AG04450 (cell line): ENCODE data around the gene HMGB3. TPM values are rescaled to one million over a fixed set of nuclear protein-coding genes. Genes with fewer than 3 reads are reported as not detected.
"Not testable (repeated sequence)": the region's sequence is repeated elsewhere in the genome, so short reads cannot be mapped to it uniquely, and the experiment has no call there.

Experiments used
- CTCF ChIA-PET: fragments of 300-600, 350-600 bp; formaldehyde crosslinking; extraction: SDS; loops from one replicate; lab custom pipeline; 2022; ENCODE audit warnings: antibody characterized with exemption, inconsistent platforms; lab: Charles Lee
- POLR2A ChIA-PET: fragments of 350-600 bp; formaldehyde crosslinking; extraction: SDS; loops from one replicate; lab custom pipeline; 2021; ENCODE audit warnings: antibody characterized with exemption, inconsistent platforms; lab: Yijun Ruan, JAX
- DNase-seq: peaks from one replicate; pipeline ENCODE4 v3.0.0-alpha.2; 2011; ENCODE audit warnings: low read depth, low spot score
- H3K27ac ChIP-seq: one replicate; pipeline ENCODE4 v1.5.1; 2012; ENCODE audit warnings: low read depth, low read length, control low read depth
- H3K27me3 ChIP-seq: one replicate; pipeline ENCODE4 v1.6.0; 2012; ENCODE audit warnings: low read length; ENCODE audit not compliant: control insufficient read depth, insufficient read depth
- H3K4me3 ChIP-seq: 2 replicates; pipeline ENCODE4 v1.5.1; 2011; ENCODE audit warnings: mild to moderate bottlenecking, low read depth, low read length, control low read depth
- H3K9me3 ChIP-seq: 2 replicates; pipeline ENCODE4 v1.5.1; 2012; ENCODE audit warnings: low read length; ENCODE audit not compliant: control insufficient read depth, insufficient read depth
- CTCF ChIP-seq: IDR thresholded peaks from 2 replicates; pipeline ENCODE4 v1.5.1; 2011; ENCODE audit warnings: low read depth, low read length, control low read depth, inconsistent platforms
- polyA plus RNA-seq: library from polyadenylated mRNA; depleted of rRNA; stranded (reverse); fragments of >200 nt; gene quantifications from 2 replicates; pipeline ENCODE4 v1.2.3, GENCODE V29; 2011

Gene HMGB3
- polyA plus RNA-seq, 1 experiment: 21.1 TPM

GRCh38 chrX:150955590-150955989 lies 27.5 kb upstream of the HMGB3 start:
- TF ChIP-seq CTCF: no peak
- Histone ChIP-seq H3K27me3 (no peaks in the 10 kb centered on the region), H3K27ac (no peak overlapping the region), H3K9me3 (no peaks in the 10 kb centered on the region), H3K4me3 (no peak overlapping the region)
- no peak for DNase-seq
- CTCF ChIA-PET: no interaction called here
- POLR2A ChIA-PET: no interaction called here

- Histone ChIP-seq H3K9me3 (no peaks in the 10 kb centered on the region), H3K27me3 (no peaks in the 10 kb centered on the region), H3K4me3 (no peak overlapping the region), H3K27ac (no peak overlapping the region)
- no peak for TF ChIP-seq CTCF
- DNase-seq: no peak
- ChIA-PET POLR2A (no interaction called here), CTCF (no interaction called here)
Observed at GRCh38 chrX:150958177-150958576, 25.0 kb upstream of the HMGB3 start.

- CTCF ChIA-PET: no interaction called here
- Histone ChIP-seq H3K4me3 (no peak overlapping the region), H3K27me3 (no peaks in the 10 kb centered on the region), H3K27ac (no peak overlapping the region), H3K9me3 (no peaks in the 10 kb centered on the region)
- POLR2A ChIA-PET: no interaction called here
- no peak for DNase-seq
- no peak for TF ChIP-seq CTCF
Observed at GRCh38 chrX:150959557-150959956, 23.6 kb upstream of the HMGB3 start.

GRCh38 chrX:150961631-150962030 lies 21.5 kb upstream of the HMGB3 start:
- Histone ChIP-seq H3K27me3 (no peaks in the 10 kb centered on the region), H3K9me3 (no peaks in the 10 kb centered on the region), H3K4me3 (no peak overlapping the region), H3K27ac (no peak overlapping the region)
- DNase-seq: no peak
- CTCF ChIA-PET: no interaction called here
- POLR2A ChIA-PET: no interaction called here
- TF ChIP-seq CTCF: no peak

- CTCF ChIA-PET: interaction anchor here (1.2 kb wide), 1 partner anchor 192 kb away, joined by 3 read pairs; no protein-coding TSS in a partner anchor
- POLR2A ChIA-PET, H3K4me3 ChIP-seq, H3K9me3 ChIP-seq, H3K27ac ChIP-seq, H3K27me3 ChIP-seq, DNase-seq: not testable (repeated sequence)
Observed at GRCh38 chrX:150964416-150964815, 18.7 kb upstream of the HMGB3 start.

- H3K9me3 ChIP-seq: no peaks in the 10 kb centered on the region
- no peak overlapping the region for H3K27ac ChIP-seq
- POLR2A ChIA-PET: no interaction called here
- no peak for DNase-seq
- no peak overlapping the region for H3K4me3 ChIP-seq
- H3K27me3 ChIP-seq: no peaks in the 10 kb centered on the region
- CTCF ChIA-PET: no interaction called here
- no peak for TF ChIP-seq CTCF
Observed at GRCh38 chrX:150966235-150966634, 16.9 kb upstream of the HMGB3 start.
